GM12891 (cell line): Measurements from ENCODE around the gene KCNA10.

ENCODE experiments used
- POLR2A ChIP-seq: IDR thresholded peaks from 2 replicates; pipeline ENCODE4 v1.6.1; 2011; ENCODE audit warnings: low read depth, low read length, control low read depth
- POLR2AphosphoS5 ChIP-seq: IDR thresholded peaks from 2 replicates; pipeline ENCODE4 v1.6.1; 2011; ENCODE audit warnings: low read depth, low read length, control low read depth

GRCh38 chr1:110509655-110510054 lies 9.3 kb downstream of the KCNA10 start:
- TF ChIP-seq POLR2AphosphoS5 (no peak), POLR2A (no peak)
